LNCaP clone FGC (cell line): ENCODE data around the gene PLEKHA7.

ENCODE experiments used
- DNase-seq: peaks from one replicate; pipeline ENCODE4 v3.0.0-alpha.2; 2011; ENCODE audit warnings: low read depth
- H3K4me3 ChIP-seq: 2 replicates; pipeline ENCODE4 v1.5.1; 2011; ENCODE audit warnings: mild to moderate bottlenecking, low read depth, low read length, control low read depth
- CTCF ChIP-seq: IDR thresholded peaks from 2 replicates; pipeline ENCODE4 v1.5.1; 2012; ENCODE audit warnings: mild to moderate bottlenecking; ENCODE audit not compliant: control insufficient read depth, insufficient read depth; ENCODE audit errors: extremely low read depth

Gene PLEKHA7

DNA sequence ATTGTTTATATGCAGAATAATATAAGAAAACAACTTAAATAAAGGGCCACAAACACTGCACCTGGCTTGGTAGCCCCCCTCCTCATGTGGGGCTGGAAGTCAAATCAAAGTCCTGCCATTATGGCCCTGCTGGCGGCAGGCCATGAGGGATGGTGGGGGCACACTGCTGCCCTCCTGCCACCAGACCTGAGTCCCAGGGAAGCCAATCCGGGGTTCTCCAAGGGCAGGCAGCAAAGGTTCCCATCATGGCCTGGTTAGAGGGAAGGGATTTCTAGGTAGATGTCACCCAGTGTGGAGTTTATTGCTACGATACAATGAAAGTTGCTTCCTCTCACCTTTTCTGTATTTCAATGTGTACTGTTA, 236.6 kb downstream of the PLEKHA7 start:
- TF ChIP-seq CTCF: no peak
- no peak for DNase-seq
- H3K4me3 ChIP-seq: no peak overlapping the region

DNA sequence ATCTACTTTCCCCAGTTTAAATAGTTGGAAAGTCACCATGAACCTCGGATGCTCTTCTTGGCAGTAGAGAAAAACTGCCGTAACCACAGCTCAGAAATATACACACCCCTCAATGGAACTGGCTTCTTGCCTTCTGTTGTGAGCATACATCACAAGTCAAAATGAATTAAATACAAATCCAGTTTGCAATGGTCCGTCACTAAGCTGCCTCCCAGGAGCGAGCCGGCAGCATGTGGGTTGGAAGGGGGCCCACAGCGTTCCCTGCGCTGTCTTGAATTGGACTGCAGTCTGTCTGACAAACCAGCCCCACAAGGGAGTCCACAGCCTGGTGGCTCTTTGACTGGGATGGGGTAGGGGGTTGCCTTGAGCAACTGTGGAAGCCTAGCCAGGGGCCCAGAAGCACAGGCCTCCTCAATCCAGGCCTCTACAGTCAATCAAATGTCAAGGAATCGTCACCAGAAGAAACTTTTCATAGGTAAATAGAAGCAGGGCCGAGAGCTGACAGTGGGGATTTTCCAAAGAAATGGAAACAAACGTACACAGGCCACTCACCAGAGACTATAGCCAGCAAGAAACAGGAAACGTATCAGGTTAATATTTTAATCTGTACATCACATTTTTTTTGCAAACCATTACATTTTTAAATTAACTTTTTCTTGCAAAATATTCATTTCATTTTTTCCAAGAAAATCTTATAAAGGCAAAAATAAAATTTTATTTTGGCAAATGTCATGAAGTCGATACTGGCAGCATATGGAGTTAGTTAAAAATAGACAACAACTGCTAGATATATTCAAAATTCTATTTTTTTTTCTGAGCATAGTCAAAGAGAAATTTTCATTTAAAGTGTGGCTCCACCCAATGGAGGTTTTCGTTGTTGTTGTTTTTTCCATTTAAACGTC, 237.3 kb downstream of the PLEKHA7 start:
- H3K4me3 ChIP-seq: no peak overlapping the region
- no peak for DNase-seq
- TF ChIP-seq CTCF: no peak

DNA sequence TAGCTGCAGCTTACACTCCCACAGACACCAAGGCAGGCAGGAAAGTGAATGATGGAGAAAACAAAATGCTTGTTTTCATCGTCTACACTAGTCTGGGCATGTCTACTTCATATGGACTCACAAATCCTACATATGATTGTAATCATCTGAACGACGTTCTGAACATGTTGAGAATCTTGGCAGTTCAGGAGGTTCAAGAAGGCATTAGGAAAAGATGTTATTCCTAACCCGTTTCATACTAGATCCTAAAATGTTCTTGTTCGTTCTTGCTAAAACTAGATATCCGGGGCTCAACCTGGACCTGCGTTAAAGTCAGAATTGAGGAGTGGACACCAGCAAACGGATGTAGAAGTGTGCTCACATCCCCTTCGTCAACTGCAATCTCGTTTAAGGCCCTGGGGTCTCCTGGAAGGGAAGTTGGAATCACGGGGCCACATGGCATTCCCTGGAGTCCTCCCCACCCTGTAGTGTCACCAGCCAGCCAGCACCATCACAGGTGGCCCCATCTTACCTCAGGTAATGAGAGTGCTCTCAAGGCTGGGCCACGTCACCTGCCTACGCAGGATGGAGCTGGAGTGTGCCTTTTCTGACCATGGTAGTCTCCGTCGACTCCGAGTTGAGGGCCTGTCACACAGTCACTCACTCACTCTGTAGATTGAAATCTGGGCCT, 238.5 kb downstream of the PLEKHA7 start:
- DNase-seq: no peak

DNA sequence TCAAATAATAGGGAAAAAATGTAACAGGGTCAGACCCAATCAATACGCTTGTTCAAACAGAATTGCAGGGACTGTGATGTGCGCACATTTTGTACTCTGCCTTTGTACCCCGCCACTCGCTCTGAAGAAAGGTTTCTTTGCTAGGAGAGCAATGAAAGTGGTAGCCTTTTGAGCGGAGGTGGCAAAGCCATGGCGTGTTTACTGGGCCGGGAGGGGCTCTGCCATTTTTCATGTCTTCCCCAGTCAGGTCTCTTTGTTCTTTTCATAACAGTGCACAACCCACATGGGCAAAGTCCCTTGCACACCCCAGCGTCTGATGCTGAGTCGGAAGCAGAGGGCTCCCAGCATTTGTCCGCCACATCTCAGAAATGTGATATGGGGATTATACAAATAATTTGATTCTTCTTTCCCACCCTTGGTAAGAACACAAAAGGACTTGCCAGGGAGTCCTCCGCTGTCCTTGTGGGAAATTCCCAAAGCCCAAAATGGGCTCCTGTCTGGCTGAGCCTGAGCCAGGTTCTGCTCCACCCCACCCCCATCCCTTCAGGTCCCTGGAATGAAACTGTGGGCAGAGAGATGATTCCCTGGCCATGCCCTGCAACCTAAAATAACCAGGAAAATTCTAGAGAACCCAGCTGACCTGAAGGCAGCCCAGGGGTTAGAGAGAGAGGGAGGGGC, 239.1 kb downstream of the PLEKHA7 start:
- DNase-seq: no peak
- TF ChIP-seq CTCF: no peak
- H3K4me3 ChIP-seq: no peak overlapping the region

More for the DNA sequence above, 238.5 kb downstream of the PLEKHA7 start:
- no peak for TF ChIP-seq CTCF
- H3K4me3 ChIP-seq: no peak overlapping the region

GRCh38 chr11:16773981-16774935, 240.0 kb downstream of the PLEKHA7 start:
- TF ChIP-seq CTCF: no peak
- no peak overlapping the region for H3K4me3 ChIP-seq
- no peak for DNase-seq

GRCh38 chr11:16772141-16772512, 242.1 kb downstream of the PLEKHA7 start:
- no peak for DNase-seq
- no peak overlapping the region for H3K4me3 ChIP-seq
- no peak for TF ChIP-seq CTCF
